Fibroblast of skin of left quadriceps (primary cell): ENCODE data around the gene PPARGC1A.

Experiments used
- DNase-seq, 2 experiments: peaks; one replicate each; pipeline ENCODE4 v3.0.0-alpha.2; 2013; ENCODE audit warnings: low read depth in 2 of 2

The PPARGC1A gene

DNA sequence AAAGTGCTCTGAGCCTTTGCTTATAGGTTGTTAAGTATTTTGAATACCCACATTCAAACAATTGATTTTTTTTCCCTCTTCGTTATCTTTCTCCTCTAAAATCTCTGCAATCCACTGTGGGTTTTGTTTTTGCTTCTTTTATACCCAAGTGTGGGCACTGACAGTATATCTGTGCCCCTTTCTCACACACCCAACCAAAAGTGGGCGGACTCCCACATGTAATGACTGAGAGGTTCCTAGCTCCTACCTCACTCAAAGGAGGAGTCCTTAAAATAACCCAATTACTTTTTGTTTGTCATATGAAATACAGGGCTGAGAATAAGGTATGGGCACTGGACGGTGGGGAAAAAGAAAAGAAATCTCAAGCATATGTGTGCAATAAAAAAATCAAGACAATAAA lies 51.7 kb downstream of the PPARGC1A start:
- no peak for DNase-seq

DNA sequence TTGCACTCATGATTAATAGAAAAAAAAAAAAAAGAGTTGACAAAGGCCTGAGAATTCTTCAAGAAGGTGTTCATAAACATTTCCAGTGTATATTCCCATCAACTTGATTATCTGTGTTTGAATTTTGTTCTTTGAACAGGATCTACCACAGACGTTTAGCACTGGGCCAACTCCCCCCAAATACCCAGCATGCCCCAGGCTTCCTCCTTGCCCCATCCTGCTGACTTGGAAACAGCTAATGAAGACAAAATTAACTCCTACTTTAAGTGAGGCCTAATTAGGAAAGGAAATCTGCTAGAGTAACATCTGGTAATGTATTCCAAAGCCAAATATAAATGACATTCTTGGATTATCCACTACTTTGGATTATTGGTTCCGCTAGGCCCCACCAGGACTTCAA lies 52.5 kb downstream of the PPARGC1A start:
- DNase-seq, result no peak

DNA sequence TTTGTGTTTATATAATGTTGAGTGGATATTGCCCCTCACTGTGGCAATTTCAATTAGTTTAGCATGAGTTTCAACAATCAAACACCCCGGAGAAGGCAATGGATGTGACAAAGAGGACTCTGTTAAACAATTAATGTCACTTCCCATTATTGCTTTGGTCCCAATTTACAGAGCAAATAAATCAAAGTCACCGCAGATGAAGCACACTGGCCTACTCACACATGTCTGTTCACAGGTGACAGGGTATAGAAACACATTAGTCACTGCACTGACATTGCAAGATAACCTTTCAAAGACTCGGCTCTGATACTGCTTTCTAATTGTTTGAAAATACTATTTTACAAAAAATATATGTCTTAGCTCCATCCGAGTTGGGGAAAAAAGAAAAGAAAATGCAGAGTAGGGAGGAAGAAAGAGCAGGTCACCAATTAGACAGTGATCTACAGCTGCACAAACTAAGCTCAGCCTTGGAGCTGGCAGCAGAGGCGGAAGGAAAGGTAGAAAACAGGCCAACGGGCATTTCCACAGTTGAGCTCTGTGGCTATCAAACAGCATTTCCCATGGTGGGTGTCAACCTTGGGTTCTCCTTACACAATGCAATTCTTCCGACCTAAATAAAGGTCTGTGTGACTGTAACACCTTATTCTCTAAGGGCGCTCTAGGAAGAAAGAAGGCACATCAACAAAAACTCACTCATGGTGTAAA lies 53.9 kb downstream of the PPARGC1A start:
- DNase-seq, result no peak

DNA sequence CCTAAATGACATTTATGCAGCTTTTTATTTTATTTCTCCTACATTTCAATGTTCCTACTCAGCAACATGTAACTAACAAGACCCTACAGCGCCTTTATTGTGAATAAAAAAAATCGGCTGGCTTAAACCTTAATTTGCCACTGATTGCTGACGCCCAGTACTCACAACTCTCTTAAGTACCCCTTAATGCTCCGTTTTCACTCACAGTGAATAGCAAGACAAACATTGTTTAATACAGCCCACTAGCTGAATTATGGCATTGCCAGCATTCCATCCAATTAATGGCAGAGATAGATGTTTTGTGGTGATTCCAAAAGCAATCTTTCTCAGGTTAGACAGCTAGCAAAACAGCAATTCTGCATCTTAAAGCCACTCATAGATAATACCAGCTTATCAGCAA lies 61.1 kb downstream of the PPARGC1A start:
- no peak for DNase-seq

DNA sequence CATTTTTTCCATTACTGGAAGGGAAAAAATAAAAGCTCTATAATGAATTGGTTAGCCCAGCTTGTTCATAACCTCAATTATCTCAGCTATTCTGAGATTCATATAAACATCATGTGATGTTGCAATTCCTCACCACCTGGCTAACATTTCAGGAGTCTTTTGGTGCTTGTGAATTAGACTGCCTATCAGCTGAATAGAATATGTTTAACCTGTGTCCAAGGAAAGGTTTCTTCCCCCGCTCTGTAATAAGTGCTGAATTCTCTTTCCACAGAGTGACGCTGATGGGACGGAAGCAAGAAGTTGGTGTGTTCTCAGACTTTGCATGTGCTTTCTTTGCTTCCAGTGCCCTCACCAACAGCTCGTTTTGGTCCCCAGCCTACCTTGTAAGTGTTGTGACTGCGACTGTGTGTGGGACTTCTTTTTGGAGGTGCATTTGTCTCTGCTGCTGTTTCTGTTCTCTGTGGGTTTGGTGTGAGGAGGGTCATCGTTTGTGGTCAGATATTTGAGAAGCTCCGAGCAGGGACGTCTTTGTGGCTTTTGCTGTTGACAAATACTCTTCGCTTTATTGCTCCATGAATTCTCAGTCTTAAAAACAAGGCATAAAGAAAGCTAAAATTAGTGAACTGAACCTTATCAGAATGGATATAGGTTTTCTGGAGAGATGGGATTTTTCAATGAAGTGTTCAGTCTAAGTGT lies 61.7 kb downstream of the PPARGC1A start:
- no peak for DNase-seq

DNA sequence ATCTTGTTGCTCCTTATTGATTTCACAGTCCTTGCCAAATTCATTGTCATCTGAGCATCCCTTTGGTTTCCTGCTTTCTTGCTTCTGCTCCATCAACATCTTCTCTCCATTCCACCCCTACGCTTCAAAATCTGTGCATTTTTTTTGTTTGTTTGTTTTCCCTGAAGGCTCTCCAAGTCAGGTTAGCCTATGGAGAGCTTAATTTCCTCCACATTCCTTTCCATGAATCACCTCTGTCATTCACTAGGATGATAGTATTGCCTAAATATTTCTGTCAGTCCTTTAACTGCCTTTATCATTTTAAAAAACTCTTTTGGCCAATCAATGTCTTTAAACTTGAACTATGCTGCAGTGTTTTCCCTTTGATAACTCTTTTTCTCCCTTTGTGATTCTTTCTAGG lies 67.7 kb downstream of the PPARGC1A start:
- no peak for DNase-seq

DNA sequence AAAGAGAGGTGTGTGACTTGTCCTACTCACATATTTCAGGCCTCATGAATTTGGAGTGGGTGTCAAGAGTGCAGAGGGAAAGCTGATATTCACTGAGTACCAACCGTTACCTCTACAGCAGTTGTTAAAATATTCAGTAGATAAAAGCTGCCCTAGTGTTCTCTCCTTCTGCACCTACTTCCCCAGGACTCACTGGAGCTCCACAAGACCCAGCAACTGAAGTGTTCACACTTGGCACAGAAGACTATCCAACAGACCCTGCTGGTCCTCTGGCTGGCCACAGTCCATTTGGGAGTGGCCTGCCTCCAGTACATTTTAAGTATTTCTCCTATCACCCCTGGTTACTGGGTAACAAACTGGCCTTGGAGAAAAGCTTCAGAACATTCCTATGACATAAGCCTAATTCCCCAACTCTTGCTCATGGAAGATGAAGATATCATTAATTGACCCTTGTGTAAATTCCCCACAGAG lies 70.8 kb downstream of the PPARGC1A start:
- no peak for DNase-seq

DNA sequence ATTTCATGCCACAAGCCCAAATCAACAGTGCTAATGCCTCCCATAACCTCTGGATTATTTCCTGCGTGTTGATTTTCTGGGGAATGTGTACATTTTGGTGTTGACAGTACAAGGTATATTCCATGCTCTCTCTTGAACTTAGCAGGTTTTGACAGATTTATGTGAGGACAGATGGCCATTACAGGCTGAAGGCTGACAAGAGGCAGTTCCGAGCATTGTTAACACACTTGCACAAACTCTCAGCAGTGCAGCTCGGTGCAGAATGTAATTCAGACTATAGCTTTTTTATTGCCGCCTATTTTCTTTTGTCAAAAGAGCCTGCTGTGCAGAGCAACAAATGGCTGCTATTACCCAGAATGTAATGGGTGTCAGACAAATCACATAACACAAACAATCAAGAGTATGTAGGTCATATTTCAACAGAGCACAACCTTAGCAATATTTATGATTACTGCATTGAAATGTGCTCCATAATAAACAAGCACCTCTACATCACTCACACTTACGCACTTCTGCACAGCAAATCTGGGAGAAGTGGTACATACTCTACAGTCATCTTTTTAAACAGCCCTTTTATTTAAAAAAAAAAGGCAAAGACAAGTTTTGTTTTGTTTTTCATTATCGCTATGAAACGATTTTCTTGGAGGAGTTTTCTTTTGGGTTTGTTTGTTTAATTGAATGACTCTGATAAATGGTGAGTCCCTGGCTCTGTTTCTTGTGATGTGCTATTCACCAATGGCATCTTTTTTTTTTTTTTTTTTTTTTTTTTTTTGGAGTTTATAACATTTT lies 71.6 kb downstream of the PPARGC1A start:
- DNase-seq, result no peak

DNA sequence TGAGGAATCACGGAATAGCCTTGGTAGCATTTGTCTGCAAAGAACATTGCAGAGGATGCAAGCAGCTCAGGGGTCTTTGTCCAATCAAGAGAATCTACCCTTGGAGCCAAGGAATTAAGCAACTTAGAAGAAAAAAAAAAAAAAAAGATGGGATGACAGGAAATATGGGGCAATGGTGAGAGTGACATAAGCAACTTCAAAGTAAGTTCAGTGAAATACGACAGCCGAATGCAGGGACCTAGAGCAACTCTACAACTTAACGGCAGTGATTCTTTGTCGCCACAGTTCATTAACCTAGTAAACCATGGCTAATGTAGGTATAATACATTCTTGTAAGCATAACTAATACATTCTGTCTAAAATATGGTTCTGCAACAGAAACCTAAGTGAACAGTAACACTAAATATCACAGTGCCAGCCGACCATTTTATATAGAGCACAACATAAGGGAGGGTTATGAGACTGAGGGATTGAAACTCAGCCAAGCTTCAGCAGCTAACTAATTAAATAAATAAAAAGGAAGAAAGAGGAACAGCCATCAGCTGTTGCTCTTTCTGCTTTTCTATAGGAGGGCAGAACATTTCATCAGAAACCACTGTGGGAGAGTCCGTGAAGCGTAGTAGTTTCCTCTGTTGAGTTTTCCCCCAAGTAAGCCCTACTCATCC lies 74.7 kb downstream of the PPARGC1A start:
- DNase-seq, result no peak

DNA sequence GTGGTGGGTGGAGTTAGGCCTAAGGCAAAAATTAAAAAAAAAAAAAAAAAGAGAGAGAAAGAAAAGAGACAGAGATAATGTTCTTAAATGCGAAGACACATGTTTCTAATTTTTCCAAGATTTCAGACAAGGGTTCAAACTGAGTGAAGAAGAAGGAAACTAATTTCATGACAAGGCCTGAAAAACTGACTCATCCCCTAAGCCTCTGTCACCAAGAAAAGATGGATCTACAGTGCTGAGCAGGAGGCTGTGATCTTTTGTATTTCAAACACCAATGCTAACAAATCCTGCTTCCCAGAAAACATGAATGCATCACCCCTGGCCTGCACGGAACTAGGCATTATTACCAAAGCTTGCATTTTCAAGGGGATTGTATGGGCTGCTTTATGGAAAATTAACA lies 75.3 kb downstream of the PPARGC1A start:
- peak; percentile 58 to 67 for DNase-seq

DNA sequence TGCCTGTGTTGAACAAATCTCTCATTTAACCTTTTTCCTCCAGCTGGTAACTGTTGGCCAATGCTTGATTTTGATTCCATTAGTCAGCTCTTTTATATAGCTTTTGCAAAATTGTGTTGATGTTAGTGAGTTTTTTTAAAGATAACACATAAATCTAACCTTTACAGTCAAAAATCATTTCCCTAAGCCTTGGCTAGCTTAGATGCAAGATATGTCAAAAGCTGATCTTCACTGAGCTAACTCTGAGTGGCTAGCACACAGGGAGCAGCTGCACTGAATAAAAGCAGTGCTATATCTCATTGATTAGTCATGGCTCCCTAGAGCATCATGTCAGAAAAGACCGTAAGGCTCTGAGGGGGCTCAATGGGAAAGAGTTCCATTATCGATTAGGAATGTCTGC lies 78.7 kb downstream of the PPARGC1A start:
- peak; percentile 54 to 59 for DNase-seq

DNA sequence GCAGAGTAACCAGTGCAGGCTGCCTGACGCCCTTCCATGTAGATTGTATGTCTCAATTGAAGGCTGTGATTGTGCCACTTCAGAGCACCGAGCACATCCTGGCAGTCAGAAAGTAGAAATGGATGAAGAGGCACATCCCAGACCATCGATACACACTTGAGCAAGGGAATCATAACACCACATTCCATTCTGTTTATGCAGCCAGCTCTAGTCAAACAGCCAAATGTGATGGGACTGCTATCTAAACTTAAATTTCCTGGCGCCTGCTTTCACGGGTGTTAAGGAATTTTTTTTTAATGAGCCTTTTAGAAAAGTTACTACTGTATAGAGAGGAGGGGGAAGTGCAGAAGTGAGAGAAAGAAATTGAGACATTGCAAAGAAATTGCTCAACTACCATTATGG lies 84.4 kb downstream of the PPARGC1A start:
- DNase-seq, result peak; percentile 57 to 58

DNA sequence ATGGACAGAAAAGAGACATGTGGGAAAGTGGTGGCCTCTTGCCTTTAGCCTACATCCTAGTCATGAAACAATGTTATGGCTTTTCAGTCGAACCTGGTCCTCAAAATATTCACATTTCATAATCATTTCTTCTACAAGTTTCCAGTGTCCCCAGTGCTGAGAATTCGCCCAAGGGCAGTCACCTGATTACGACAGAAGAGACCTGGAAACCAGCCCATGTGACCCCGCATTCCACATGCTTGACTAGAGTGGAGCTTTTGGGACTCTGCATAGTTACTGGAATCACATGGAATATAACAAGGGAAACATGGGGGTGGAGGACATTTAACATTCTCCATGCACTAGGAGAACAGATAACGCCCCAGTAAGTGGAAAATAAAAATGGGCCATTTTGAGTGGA lies 100.1 kb downstream of the PPARGC1A start:
- peak; percentile 51 to 55 for DNase-seq

DNA sequence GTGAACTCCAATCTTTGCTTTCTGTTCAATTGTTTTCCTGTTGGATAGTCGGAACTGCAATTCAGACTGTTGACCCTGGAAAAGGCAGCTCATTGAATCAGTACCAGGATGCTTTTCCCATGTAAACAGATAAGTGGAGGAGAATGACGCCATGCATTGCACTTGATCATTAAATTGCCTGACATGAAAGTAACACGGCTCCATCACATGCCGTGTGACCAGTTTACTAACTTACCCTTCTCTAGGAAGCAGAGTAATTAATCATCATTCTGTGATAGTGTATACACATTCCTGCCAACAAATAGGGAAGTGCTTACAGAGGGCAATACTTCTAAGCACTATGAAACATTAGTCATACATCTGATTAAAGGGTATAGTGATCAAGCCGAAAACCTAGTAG lies 101.4 kb downstream of the PPARGC1A start:
- DNase-seq, result no peak

DNA sequence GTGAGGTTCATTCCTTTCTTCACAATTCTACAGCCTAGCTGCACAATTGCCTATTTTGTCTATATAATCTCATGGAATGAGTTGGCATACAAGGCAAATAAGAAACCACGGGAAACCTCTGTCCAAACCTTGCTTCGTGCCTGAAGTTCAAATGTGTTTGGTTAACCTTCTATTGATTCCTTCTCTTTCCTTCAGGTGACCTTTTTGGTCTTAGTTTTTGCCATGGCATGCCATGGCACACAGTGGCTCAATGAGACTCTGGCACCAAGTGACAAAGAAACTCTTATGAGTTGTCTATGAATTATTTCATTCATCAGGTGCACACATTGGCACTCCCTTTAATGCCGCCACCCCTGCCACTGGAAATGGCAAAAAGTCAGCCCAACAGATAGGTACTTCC lies 101.8 kb downstream of the PPARGC1A start:
- DNase-seq, result no peak

DNA sequence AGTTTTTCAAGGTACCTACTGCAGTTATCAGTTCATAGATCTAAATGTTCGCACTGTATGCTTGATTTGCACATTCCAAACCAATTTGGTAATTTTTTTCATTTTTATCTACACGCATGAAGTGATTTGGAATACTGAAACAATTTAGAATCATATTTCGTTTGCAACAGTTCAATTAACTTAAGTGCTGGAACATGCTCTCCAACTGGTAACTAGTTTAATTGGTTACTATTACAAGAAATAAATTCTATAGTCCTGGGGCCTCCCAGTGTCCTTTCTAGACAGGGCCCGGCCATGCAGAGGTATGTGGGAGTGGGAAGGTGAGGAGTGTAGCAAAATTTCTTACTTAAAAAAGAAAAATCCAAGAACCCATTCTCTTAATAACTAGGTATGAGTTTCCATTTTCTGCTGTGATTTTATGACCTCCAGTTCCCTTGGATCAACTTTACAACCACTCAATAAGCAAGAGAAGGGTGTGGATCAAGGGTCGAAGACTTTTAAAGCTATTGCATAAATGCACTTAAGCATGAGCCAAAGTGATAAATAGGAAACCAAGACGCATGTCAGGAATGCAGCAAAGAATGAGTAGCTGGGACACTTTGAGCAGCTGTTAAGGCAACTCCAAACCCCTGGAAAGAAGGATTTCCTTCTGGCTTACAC lies 106.9 kb downstream of the PPARGC1A start:
- DNase-seq, result no peak

DNA sequence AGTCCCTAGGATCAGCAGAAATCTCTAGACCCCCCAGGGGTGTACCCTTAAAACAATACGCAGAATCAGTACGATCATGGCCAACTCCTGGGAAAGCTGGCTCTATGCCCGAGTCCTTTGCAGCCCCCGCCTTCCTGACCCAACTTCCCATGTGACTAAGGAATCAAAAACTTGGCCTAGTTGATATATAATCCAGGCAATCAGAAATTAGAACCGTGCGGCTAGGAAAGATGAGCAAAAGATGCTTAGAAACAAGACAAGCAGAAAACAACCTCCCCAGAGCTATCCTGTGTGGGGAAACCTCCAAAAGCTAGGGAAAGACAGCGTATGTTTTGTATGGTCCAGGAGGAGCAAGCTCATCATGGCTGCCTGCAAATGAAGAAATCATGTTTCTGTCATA lies 110.0 kb downstream of the PPARGC1A start:
- no peak for DNase-seq

DNA sequence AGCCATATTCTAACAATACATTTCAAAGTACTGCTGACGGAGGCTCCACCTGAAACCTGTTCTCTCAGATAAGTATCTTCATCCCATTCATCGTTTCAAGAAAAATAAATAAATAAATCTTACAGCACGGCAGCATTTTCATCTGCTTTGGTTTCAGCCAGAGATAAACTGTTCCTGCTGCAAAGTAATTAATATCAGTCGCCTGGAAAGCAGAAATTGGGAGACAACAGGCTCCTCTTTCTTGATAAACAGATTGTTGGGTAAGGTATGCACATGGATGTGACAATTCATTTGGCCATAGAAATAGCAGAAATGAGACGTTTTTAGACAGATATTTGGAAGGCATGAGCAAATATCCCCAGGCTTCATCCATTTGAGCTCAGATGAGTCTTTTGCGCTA lies 110.4 kb downstream of the PPARGC1A start:
- no peak for DNase-seq

DNA sequence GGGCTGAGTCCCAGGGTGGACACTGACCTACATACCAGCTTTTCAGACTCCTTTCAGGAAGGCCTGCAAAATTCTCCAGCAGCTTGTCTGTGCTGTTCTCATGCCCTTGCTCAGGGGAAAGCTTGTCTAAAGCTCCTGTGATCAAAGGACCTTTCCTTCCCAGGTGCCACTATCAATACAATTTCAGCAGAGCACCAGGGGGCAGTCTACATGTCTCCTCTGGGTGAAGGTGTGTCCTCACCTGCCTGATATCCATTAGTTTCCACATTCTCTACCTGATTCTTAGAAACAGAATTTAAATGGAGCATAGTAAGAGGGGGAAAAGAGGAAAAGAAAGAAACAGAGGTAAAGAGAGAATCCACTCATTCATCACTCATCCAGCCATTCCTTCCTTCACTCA lies 114.2 kb downstream of the PPARGC1A start:
- no peak for DNase-seq

DNA sequence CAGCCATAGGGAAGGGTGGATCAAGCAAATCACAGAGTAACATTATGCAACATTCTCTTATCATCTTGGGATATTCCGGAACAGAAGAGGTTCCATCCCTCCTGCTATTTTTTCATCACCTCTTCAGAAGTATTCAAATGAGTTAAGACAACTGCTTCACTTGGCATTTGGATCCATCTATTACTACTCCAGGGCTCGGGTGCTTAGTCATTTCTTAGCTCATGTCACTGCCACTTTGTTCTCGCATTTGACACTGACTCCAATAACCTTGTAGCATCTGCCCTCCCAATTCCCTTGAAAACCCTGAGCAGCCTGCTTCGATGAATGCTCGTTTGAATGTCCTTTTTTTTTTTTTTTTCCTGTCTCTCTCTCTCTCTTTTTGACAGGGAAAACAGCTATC lies 114.9 kb downstream of the PPARGC1A start:
- no peak for DNase-seq

DNA sequence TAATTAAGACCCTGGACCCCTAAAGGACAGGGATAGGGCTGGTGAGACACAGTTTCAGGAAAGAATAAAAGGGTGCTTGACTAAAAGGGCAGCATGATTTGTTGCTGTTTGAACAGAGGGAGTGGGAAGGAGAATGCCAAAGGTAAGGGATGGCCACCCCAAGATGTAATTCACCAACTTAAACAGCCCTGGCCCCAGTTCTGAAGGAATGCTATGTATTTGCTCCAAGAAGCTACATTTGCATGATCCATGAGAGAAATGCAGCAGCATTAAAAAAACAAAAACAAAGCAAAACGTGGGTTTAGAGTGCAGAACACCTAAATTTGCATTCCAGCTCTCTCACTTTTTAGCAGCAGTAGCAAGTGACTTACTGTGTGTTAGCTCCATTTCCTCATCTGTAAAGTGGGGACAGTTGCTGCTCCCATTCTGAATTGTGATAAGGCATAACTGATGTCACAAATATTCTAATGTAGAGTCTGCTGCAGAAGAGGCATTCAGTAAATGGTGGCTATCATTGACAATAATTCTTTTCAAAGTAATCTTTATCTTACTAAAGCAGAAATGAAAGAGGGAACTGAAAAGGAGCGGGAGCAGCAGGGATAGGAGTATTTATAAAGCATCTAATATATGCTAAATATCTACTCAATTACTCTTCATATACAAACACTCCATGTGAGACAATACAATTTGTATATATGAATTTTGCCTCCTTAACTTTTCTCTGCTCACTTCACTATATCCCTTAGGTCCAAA lies 115.8 kb downstream of the PPARGC1A start:
- DNase-seq, result no peak
